Activated T-helper 1 cell treated with anti-CD3 and anti-CD28 coated beads, Interleukin-12 subunit alpha, Interleukin-12 subunit beta, Interleukin-2, Interleukin-4 antibody, amounts not matched to agents 30 ng/mL and 10 ng/mL and 1 ng/mL, durations not matched to agents 14 hours and 24 hours and 36 hours (primary cell): Measurements from ENCODE around the gene DHRS3. TPM values are rescaled to one million over a fixed set of nuclear protein-coding genes. Genes with fewer than 3 reads are reported as not detected.
"Not testable (repeated sequence)": the region's sequence is repeated elsewhere in the genome, so short reads cannot be mapped to it uniquely, and the experiment has no call there.

Experiments used
- DNase-seq: peaks from one replicate; pipeline ENCODE4 v3.0.0; 2021; ENCODE audit warnings: low spot score
- H3K27ac Mint-ChIP-seq: one replicate; pipeline ENCODE4 v1.8.0; 2021; ENCODE audit warnings: mild to moderate bottlenecking, mixed read lengths
- H3K27me3 Mint-ChIP-seq: one replicate; pipeline ENCODE4 v1.8.0; 2022; ENCODE audit warnings: mild to moderate bottlenecking, moderate library complexity, mixed read lengths; ENCODE audit not compliant: insufficient read depth
- H3K36me3 Mint-ChIP-seq: one replicate; pipeline ENCODE4 v1.8.0; 2021; ENCODE audit warnings: low read depth, mixed read lengths
- H3K4me1 Mint-ChIP-seq: one replicate; pipeline ENCODE4 v1.8.0; 2021; ENCODE audit warnings: low read depth, mixed read lengths
- H3K4me3 Mint-ChIP-seq: one replicate; pipeline ENCODE4 v1.8.0; 2021; ENCODE audit warnings: mild to moderate bottlenecking, moderate library complexity, mixed read lengths
- H3K9me3 Mint-ChIP-seq: one replicate; pipeline ENCODE4 v1.8.0; 2021; ENCODE audit warnings: mixed read lengths
- intact Hi-C: fragments of 100-400 bp; cut with micrococcal nuclease; formaldehyde crosslinking; loops from one replicate; pipeline ENCODE4 v1.15.1; 2024
- total RNA-seq: library from RNA; stranded (reverse); gene quantifications from 2 replicates; pipeline ENCODE4 v1.2.3, GENCODE V29; 2022

DHRS3 gene, protein sequence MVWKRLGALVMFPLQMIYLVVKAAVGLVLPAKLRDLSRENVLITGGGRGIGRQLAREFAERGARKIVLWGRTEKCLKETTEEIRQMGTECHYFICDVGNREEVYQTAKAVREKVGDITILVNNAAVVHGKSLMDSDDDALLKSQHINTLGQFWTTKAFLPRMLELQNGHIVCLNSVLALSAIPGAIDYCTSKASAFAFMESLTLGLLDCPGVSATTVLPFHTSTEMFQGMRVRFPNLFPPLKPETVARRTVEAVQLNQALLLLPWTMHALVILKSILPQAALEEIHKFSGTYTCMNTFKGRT
- 109 and 111 TPM in 2 replicates for total RNA-seq

DNA sequence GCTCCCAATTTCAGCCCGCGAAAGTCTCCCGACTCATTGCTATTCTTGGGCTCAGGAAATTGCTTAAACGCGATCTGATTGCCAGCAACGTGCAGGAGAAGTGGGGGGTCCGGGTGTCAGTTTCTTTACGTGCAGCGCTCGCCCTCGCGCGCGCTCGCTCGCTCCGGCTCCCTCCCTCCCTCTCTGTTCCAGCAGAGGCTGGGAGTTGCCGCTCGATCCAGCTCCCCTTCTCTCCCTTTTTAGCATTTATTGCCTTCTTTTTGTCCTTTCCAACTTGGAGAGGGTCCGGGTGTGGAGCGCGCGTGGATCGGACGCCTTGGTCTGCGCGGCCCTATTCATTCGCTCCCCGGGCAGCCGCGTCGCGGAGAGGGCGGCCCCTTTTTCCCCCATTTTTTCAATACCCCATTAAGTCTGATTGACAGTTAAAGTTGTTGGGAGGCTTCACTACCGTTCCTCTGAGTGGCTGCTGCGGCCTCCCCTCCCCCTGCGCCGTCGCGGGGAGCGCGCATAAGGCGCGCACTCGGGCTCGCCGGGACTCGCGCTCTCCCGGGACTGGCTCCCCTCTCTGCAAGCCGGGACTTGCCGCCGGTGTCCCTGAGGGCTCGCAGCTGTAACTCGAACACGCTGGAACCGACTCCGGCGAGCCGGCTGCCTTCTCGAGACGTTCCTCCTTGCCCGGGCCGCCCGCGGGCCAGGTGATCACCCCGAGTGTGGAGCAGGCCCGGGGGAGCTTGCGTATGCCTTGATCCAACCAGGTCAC is at the start of gene DHRS3:
Gene DHRS3 (minus strand): TSS at position 310 of the 760 bp plus-strand sequence. CDS start 862 bp downstream, outside the sequence.
- DNase-seq: peak; percentile 66
- Mint-ChIP-seq H3K27me3 (no peaks in the 10 kb centered on the region), H3K9me3 (no peaks in the 10 kb centered on the region), H3K36me3 (peaks cover 19% of the 10 kb centered on the region), H3K4me1 (peaks cover 64% of the 10 kb centered on the region), H3K4me3 (peak within 1 kb of the TSS; percentile 97), H3K27ac (peak within 1 kb of the TSS; percentile 98)
- intact Hi-C loops: loop anchor here (1.0 to 5.0 kb wide), 5 partner anchors 108 to 811 kb away; partner anchors contain the start of genes CLCN6, MTHFR and VPS13D

DNA sequence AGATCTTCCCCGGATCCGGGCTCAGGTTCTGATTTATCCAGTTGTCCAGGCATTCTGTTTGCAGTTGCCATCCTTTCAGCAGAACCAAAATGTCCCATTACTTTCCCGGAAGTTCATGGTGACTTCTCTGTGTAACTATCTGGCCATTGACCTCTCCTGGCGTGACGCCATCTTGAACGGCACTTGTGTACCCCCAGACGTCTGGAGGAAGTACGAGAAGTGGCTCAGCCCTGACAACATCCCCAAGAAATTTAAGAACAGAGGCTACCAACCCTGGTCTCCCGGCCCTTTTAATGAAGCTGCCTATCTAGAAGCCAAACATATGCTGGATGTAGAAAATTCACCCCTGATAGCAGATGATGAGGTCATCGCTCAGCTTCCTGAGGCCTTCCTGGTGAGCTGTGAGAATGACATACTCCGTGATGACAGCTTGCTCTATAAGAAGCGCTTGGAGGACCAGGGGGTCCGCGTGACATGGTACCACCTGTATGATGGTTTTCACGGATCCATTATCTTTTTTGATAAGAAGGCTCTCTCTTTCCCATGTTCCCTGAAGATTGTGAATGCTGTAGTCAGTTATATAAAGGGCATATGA is 48.2 kb upstream of the DHRS3 start:
- Mint-ChIP-seq H3K4me3 (no peak overlapping the region), H3K27me3 (peaks cover 7% of the 10 kb centered on the region), H3K4me1 (no peaks in the 10 kb centered on the region), H3K36me3 (no peaks in the 10 kb centered on the region), H3K27ac (no peak overlapping the region), H3K9me3 (peaks cover 7% of the 10 kb centered on the region)
- intact Hi-C loops: no loop called here
- DNase-seq: no peak

DNA sequence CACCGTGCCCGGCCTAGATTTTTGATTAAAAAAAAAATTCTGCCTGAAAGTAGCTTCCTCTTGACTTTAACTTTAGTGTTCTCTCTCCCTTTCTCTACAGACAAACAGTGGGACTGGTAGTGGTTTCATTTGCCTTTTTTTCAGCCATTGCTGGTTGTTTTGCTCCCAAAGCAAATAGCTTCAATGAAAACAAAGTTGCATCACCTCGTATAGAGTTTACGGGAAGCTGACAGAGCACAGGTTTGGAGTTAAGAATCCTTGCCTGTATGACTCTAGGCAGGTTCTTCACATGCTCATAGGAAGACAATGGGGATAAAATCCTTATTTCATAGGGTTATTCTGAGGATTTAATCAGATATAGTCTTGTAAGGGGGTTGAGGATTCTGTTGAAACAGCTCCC is 47.5 kb upstream of the DHRS3 start:
- H3K4me3 Mint-ChIP-seq: no peak overlapping the region
- intact Hi-C loops: no loop called here
- no peak for DNase-seq
- H3K9me3 Mint-ChIP-seq: peaks cover 7% of the 10 kb centered on the region
- no peak overlapping the region for H3K27ac Mint-ChIP-seq
- no peaks in the 10 kb centered on the region for H3K4me1 Mint-ChIP-seq
- no peaks in the 10 kb centered on the region for H3K36me3 Mint-ChIP-seq
- H3K27me3 Mint-ChIP-seq: peaks cover 7% of the 10 kb centered on the region

DNA sequence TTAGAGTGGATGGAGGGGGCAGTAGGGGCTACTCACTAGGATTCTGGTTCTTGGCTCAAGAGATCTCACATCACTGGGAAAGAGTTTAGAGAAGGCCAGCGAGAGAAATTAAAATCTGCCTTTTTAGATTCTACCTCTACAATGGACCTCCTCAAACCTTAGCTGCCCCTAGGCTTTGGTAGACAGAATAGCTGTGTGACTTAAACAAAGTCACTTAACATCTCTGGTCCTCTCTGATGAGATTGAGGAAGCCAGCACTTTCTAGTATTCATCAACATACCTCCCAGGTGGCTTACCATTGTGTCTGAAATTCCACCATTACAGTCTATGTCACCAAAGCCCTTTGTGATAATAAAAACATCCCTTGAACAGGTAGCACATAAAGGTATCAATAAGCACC is 44.5 kb upstream of the DHRS3 start:
- H3K4me3 Mint-ChIP-seq: no peak overlapping the region

DNA sequence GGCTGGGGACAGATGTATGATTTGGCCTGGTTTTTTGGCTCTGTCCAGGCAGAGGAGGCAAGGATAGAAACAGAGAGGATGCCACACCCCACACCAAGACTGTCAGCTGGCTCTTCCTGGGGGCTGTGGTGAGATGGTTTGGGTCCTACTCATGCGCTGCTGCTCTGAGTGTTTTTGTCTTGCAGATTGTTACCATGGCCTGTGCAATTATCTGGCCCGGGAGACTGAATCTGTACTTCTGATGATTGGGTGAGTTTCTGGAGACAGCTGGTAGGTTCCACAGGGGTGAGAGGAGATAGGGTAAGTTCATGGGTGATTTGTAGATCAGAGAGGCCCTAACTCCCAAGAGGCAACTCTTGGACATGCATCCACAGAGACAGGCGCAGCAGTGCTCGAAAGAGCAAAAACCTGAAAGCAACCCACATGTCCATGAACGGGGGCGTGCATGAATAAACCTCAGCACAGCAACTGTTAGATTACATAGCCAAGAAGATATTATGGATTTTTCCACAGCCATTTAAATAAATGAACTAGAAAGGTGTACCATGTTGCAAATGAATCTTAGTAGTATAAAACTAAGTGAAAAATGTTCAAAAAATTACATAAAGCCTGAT is 43.7 kb upstream of the DHRS3 start:
- H3K36me3 Mint-ChIP-seq: no peaks in the 10 kb centered on the region
- H3K4me1 Mint-ChIP-seq: peaks cover 7% of the 10 kb centered on the region
- H3K27ac Mint-ChIP-seq: no peak overlapping the region
- H3K4me3 Mint-ChIP-seq: no peak overlapping the region
- peaks cover 18% of the 10 kb centered on the region for H3K27me3 Mint-ChIP-seq
- no peaks in the 10 kb centered on the region for H3K9me3 Mint-ChIP-seq
- DNase-seq: no peak
- intact Hi-C loops: no loop called here

More for the DNA sequence above, 44.5 kb upstream of the DHRS3 start:
- Mint-ChIP-seq H3K9me3 (no peaks in the 10 kb centered on the region), H3K27ac (no peak overlapping the region), H3K36me3 (no peaks in the 10 kb centered on the region), H3K4me1 (peaks cover 7% of the 10 kb centered on the region), H3K27me3 (peaks cover 16% of the 10 kb centered on the region)
- intact Hi-C loops: no loop called here
- no peak for DNase-seq

DNA sequence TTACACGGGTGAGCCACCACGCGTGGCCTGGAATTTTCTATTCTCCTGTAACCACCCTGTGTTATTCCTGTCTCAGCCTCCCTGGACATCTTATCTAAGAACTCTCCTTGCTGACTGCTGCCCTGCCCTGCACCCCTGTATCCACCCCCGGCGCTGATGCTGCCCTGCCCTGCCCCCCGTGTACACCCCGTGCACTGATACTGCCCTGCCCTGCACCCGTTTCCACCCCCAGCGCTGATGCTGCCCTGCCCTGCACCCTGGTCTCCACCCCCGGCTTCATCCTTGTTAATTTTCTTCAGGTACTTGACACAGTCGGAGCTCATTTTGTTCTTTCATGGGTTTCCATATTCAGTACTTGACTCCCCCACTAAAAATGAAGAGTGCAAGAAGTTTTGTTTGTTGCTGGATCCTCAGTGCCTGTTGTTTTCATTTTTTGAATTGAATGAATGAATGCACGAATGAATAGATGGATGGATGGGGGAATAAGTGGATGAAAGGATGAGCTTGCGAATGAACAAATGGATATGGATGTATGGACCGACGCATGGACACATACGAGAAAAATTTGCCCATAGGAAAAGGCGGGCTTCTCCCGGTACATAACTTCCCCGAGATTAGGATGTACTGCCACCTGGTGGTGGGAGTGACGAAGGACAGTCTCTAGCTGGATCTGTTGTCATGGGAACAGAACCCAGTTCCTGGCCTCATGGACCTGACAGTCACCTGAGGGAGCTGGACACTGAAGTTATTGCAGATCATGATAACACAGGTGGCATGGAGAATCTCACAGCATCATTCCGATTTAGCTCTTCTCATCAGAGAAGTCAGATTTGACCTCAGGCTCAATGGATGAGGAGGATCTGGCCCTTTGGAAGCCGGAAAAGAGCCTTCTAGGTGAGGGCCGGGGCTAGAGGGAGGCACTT is 40.8 kb upstream of the DHRS3 start:
- peak; percentile 51 for DNase-seq
- H3K9me3 Mint-ChIP-seq: no peaks in the 10 kb centered on the region
- no peaks in the 10 kb centered on the region for H3K36me3 Mint-ChIP-seq
- peaks cover 7% of the 10 kb centered on the region for H3K4me1 Mint-ChIP-seq
- H3K4me3 Mint-ChIP-seq: peak overlapping the region; percentile 40
- peaks cover 20% of the 10 kb centered on the region for H3K27me3 Mint-ChIP-seq
- intact Hi-C loops: loop anchor here (1.0 to 2.0 kb wide), 5 partner anchors 38 to 534 kb away; partner anchors contain the start of gene VPS13D
- no peak overlapping the region for H3K27ac Mint-ChIP-seq

DNA sequence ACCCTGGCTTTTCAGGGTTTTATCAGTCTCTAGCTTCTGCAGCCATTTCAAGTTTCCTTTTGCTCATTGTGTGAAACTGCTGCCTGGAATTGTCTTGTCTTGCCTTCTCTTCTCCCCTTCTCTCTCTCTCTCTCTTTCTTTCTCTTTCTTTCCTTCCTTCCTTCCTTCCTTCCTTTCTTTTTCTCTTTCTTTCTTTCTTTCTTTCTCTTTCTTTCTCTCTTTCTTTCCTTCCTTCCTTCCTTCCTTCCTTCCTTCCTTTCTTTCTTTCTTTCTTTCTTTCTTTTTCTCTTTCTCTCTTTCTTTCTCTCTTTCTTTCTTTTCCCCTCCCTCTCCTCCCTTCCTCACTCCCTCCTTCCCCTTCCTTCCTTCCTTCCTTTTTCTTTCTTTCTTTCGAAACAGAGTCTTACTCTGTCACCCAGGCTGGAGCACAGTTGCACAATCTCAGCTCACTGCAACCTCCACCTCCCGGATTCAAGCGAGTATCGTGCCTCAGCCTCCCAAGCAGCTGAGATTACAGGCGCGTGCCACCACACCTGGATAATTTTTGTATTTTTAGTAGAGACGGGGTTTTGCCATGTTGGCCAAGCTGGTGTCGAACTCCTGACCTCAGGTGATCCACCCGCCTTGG is 40.0 kb upstream of the DHRS3 start:
- H3K4me1 Mint-ChIP-seq, H3K36me3 Mint-ChIP-seq, H3K27ac Mint-ChIP-seq, H3K9me3 Mint-ChIP-seq, H3K4me3 Mint-ChIP-seq, DNase-seq: not testable (repeated sequence)
- intact Hi-C loops: loop anchor here (2.0 kb wide), 2 partner anchors 427 to 533 kb away; partner anchors contain the start of gene VPS13D
- peaks cover 20% of the 10 kb centered on the region for H3K27me3 Mint-ChIP-seq

DNA sequence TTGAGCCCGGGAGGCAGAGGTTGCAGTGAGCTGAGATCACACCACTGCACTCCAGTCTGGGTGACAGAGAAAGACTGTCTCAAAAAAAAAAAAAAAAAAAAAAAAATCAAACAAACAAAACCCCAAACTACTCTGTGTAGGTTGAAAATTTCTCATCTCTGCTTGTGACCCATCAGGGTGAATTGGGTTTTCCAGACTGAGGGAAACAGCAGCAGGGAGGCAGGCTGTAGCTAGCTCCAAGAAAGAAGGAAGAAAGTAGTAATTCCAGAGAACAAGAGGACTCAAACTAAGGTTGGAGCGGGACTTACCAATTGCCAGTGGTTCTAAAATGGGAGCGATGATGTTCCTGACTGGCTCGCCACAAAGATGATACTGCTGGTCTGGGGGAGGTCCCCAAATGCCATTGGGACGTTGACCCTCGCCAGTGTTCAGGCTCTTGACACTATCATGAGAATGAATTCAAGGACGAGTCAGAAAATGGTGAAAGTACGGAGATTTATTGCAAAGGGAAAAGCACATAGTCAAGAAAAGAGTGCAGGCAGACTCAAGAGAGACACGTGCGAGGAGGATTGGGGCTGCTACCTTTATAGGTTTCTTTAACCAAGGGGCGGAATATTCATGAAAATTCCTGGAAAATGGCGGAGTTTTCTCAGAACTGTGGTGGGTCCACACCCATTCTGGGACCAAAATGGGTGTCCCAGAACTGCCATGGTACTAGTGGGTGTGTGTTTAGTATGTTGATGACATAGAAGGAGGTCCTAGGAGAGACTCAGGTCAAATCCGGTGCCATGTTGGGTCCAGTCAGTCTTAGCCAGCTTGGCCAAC is 39.3 kb upstream of the DHRS3 start:
- no peaks in the 10 kb centered on the region for H3K9me3 Mint-ChIP-seq
- no peaks in the 10 kb centered on the region for H3K36me3 Mint-ChIP-seq
- no peak for DNase-seq
- no peak overlapping the region for H3K4me3 Mint-ChIP-seq
- peaks cover 20% of the 10 kb centered on the region for H3K27me3 Mint-ChIP-seq
- peaks cover 7% of the 10 kb centered on the region for H3K4me1 Mint-ChIP-seq
- intact Hi-C loops: no loop called here
- no peak overlapping the region for H3K27ac Mint-ChIP-seq

DNA sequence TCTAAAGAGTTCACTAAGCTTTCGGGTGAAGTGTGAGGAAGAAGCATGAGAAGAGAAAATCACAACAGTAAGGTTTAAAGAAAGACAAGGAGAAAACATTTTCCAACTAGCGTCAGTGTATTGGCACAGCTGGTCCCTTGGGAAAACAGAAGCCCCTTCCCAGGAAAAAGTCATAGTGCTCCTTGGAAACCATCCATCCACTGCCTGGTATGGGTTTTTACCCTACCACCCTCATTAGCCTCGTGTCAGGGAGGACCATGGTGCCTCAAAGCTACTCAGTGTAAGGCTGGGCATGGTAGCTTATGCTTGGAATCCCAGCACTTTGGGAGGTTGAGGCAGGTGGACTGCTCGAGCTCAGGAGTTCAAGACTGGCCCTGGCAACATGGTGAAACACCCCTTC is 38.6 kb upstream of the DHRS3 start:
- no peak for DNase-seq
- Mint-ChIP-seq H3K36me3 (no peaks in the 10 kb centered on the region), H3K4me1 (peaks cover 7% of the 10 kb centered on the region), H3K4me3 (no peak overlapping the region), H3K27ac (no peak overlapping the region), H3K27me3 (peaks cover 17% of the 10 kb centered on the region), H3K9me3 (no peaks in the 10 kb centered on the region)
- intact Hi-C loops: no loop called here

DNA sequence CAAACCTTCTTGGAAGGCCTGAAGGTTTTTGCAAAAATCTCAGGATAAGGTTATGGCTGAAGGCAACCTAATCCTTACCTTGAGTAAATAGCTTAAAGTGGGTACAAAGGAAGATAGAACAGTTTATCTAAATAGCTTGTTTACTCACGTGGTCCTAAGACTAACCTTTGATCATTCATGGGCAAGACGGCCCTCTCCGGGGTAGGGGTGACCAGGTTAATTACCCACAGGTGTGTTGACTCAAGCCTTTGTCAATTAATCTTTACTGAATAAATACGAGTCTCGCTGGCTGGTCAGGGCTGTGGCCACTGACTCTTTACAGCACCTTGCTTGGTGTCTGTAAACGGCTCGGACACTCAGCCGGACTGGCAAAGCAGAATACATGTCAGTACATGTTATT is 36.6 kb upstream of the DHRS3 start:
- Mint-ChIP-seq H3K9me3 (no peaks in the 10 kb centered on the region), H3K27ac (no peak overlapping the region), H3K4me1 (peaks cover 7% of the 10 kb centered on the region), H3K27me3 (peaks cover 18% of the 10 kb centered on the region), H3K36me3 (no peaks in the 10 kb centered on the region), H3K4me3 (no peak overlapping the region)
- intact Hi-C loops: no loop called here
- DNase-seq: no peak

DNA sequence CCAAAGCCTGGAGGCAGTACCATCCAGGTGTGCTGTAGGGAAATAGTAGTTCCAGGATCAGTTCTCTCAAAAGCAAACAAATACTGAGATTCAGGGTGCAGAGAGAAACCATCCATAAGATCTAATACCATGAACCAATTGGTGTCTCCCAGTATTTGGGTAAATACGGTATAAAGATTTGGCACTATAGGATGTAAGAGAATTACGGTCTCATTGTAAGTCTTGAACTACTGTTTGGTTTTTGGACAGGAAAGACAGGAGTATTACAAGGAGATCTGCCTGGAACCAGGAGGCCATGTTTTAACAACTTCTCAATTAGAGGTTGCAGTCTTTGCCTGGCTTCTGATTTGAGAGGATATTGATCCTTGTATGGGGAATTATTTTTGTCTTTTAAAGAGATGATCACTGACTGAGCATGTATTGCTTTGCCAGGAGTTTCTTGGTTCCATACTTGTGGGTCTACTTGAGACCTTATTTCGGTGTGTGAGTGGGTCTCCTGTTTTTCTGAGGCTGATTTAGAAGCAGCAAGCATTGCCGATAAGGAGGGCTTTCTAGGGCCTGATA is 36.1 kb upstream of the DHRS3 start:
- H3K4me1 Mint-ChIP-seq: peaks cover 7% of the 10 kb centered on the region
- no peaks in the 10 kb centered on the region for H3K36me3 Mint-ChIP-seq
- DNase-seq: no peak
- no peak overlapping the region for H3K4me3 Mint-ChIP-seq
- H3K27ac Mint-ChIP-seq: no peak overlapping the region
- H3K9me3 Mint-ChIP-seq: no peaks in the 10 kb centered on the region
- H3K27me3 Mint-ChIP-seq: peaks cover 18% of the 10 kb centered on the region
- intact Hi-C loops: no loop called here
